ENCODE measurements around the gene IST1. TPM values are rescaled to one million over a fixed set of nuclear protein-coding genes. Genes with fewer than 3 reads are reported as not detected.
"Not testable (repeated sequence)": the region's sequence is repeated elsewhere in the genome, so short reads cannot be mapped to it uniquely, and the experiment has no call there.

The IST1 gene
- total and polyA plus RNA-seq, 9 of the 15 experiments (the other 6 are each of a cell fraction or from before 2014, with no cell fraction given), result 135 to 334 (median 188) TPM

GRCh38 chr16:71865173-71865863 lies 30.0 kb upstream of the IST1 start (continued):
- TF ChIP-seq PATZ1 (CRISPR knock-in tag; IDR thresholded peaks at IDR 0.05; ENCODE audit: borderline replicate concordance), result no peak
- no peak for TF ChIP-seq DMBX1 (CRISPR knock-in tag; IDR thresholded peaks at IDR 0.05; ENCODE audit: borderline replicate concordance)
- TF ChIP-seq TAF7 (tag; IDR thresholded peaks at IDR 0.05), result no peak

GRCh38 chr16:71867175-71867574 lies 28.2 kb upstream of the IST1 start:
- intact Hi-C loops (cut with micrococcal nuclease); CTCF ChIA-PET (ENCODE audit: low intra/inter-chr PET ratio); H3K4me2 ChIP-seq (ENCODE audit: insufficient read depth, low read length); H3K36me3 ChIP-seq (ENCODE audit: control insufficient read depth, insufficient read depth, low read length); FAIRE-seq; H3K27ac ChIP-seq (ENCODE audit: extremely low read depth, low read depth, low read length); H4K20me1 ChIP-seq (replicated peaks; ENCODE audit: control insufficient read depth, insufficient read depth, low read length); H3K9ac ChIP-seq (ENCODE audit: insufficient read depth in 1 of 2, low read depth in 2 of 2, low read length in 2 of 2); BruUV-seq (replicated peaks); H3K9me1 ChIP-seq (ENCODE audit: control insufficient read depth, insufficient read depth, low read length); in situ Hi-C loops (cut with MboI); H3K79me2 ChIP-seq (ENCODE audit: control insufficient read depth, insufficient read depth, low read length); H3K4me3 ChIP-seq; H3K9me3 ChIP-seq (replicated peaks; ENCODE audit: control insufficient read depth, insufficient read depth, low read depth, low read length); ATAC-seq; H2AFZ ChIP-seq (ENCODE audit: low read depth, low read length); H3K4me1 ChIP-seq (replicated peaks in 1 of 2; ENCODE audit: control insufficient read depth in 2 of 2, insufficient read depth in 2 of 2, low read length in 2 of 2); H3K27me3 ChIP-seq (ENCODE audit: control insufficient read depth in 2 of 2, insufficient read depth in 2 of 2, low read length in 2 of 2); DNase-seq (ENCODE audit: extremely low read depth in 1 of 4, low spot score in 3 of 4): not testable (repeated sequence)
- 80% methylated on average over 6 of the region's 6 CpGs for WGBS (ENCODE audit: insufficient coverage, low coverage, missing lambda C conversion rate)
- peak; percentile 61 for TF ChIP-seq NFIX (CRISPR knock-in tag; IDR thresholded peaks at IDR 0.05; ENCODE audit: low read depth)
- TF ChIP-seq NFIC (IDR thresholded peaks at IDR 0.05), result peak; percentile 88
- POLR2A ChIA-PET, result interaction anchor here (1.3 kb wide), 1 partner anchor 9 kb away, joined by 3 read pairs; no protein-coding TSS in a partner anchor

Data from K562 (cell line).